NB4 (cell line): ENCODE results near the gene LIN28A.

ENCODE experiments used
- CTCF ChIP-seq: IDR thresholded peaks from one replicate; pipeline ENCODE4 v1.5.1; 2012; ENCODE audit warnings: low read depth, low read length
- MYC ChIP-seq: IDR thresholded peaks from 2 replicates; pipeline ENCODE4 v1.6.1; 2011; ENCODE audit warnings: low read depth, low read length

GRCh38 chr1:26412180-26412840 lies 1.7 kb downstream of the LIN28A start:
- TF ChIP-seq CTCF = no peak
- TF ChIP-seq MYC = no peak
